GM12873 (cell line): ENCODE data around the gene CORIN.

Experiments used
- TF ChIP-seq, protein P1 (sequence below): IDR thresholded peaks from 2 replicates; pipeline ENCODE4 v1.5.1; 2012; ENCODE audit warnings: low read depth, mild to moderate bottlenecking, moderate library complexity, low read length, control low read depth; ENCODE audit not compliant: insufficient read depth; ENCODE audit errors: missing control alignments

CORIN gene, protein sequence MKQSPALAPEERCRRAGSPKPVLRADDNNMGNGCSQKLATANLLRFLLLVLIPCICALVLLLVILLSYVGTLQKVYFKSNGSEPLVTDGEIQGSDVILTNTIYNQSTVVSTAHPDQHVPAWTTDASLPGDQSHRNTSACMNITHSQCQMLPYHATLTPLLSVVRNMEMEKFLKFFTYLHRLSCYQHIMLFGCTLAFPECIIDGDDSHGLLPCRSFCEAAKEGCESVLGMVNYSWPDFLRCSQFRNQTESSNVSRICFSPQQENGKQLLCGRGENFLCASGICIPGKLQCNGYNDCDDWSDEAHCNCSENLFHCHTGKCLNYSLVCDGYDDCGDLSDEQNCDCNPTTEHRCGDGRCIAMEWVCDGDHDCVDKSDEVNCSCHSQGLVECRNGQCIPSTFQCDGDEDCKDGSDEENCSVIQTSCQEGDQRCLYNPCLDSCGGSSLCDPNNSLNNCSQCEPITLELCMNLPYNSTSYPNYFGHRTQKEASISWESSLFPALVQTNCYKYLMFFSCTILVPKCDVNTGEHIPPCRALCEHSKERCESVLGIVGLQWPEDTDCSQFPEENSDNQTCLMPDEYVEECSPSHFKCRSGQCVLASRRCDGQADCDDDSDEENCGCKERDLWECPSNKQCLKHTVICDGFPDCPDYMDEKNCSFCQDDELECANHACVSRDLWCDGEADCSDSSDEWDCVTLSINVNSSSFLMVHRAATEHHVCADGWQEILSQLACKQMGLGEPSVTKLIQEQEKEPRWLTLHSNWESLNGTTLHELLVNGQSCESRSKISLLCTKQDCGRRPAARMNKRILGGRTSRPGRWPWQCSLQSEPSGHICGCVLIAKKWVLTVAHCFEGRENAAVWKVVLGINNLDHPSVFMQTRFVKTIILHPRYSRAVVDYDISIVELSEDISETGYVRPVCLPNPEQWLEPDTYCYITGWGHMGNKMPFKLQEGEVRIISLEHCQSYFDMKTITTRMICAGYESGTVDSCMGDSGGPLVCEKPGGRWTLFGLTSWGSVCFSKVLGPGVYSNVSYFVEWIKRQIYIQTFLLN

GRCh38 chr4:47837908-47838294 lies at the start of gene CORIN:
TSS of gene CORIN (minus strand) at chr4:47838067. CDS start at chr4:47837949, 118 bp downstream.
- TF ChIP-seq, protein P1, sequence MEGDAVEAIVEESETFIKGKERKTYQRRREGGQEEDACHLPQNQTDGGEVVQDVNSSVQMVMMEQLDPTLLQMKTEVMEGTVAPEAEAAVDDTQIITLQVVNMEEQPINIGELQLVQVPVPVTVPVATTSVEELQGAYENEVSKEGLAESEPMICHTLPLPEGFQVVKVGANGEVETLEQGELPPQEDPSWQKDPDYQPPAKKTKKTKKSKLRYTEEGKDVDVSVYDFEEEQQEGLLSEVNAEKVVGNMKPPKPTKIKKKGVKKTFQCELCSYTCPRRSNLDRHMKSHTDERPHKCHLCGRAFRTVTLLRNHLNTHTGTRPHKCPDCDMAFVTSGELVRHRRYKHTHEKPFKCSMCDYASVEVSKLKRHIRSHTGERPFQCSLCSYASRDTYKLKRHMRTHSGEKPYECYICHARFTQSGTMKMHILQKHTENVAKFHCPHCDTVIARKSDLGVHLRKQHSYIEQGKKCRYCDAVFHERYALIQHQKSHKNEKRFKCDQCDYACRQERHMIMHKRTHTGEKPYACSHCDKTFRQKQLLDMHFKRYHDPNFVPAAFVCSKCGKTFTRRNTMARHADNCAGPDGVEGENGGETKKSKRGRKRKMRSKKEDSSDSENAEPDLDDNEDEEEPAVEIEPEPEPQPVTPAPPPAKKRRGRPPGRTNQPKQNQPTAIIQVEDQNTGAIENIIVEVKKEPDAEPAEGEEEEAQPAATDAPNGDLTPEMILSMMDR, result no peak

DNA sequence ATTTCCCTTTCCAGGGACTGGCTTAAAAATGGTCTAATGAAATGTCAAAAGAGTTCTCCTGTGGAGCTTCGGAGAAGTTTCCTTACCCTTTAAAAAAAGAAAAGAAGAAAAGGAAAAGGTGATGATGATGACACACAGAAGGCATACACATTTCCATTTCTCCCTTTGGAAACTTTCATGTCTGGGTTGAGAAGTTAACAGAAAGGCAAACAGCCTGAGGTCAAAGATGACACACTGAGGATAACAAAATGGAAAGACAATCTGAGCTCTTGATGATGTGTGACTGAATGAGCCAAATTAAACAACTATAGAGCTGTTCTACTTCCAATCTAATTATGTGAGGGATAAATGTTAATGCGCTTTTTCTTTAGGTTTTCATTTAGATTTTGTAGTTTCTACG lies 44.4 kb upstream of the CORIN start:
- TF ChIP-seq, protein P1, result no peak

- TF ChIP-seq, protein P1, result no peak
Measured at GRCh38 chr4:47879458-47879857, 41.6 kb upstream of the CORIN start.

- TF ChIP-seq, protein P1, result no peak
Measured at GRCh38 chr4:47876784-47877546, 39.1 kb upstream of the CORIN start.

DNA sequence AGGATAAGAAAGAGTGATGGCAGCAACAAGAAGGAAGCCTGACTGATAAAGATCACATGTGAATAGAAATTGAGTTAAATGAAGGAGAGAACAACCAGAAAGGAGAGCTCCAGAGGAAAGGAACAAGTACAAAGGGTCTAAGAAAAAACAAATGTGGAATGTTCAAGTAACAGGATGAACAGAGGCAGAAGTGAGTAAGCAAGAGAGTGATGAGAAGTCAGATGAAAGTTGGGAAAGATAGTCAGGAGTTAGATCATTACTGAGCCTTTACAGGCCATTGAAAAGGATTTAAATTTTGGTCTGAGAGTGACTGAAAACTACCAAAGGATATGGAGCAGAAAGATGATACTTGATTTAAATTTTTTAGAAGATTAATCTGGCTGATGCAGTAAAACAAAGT lies 38.4 kb upstream of the CORIN start:
- TF ChIP-seq, protein P1, result no peak

DNA sequence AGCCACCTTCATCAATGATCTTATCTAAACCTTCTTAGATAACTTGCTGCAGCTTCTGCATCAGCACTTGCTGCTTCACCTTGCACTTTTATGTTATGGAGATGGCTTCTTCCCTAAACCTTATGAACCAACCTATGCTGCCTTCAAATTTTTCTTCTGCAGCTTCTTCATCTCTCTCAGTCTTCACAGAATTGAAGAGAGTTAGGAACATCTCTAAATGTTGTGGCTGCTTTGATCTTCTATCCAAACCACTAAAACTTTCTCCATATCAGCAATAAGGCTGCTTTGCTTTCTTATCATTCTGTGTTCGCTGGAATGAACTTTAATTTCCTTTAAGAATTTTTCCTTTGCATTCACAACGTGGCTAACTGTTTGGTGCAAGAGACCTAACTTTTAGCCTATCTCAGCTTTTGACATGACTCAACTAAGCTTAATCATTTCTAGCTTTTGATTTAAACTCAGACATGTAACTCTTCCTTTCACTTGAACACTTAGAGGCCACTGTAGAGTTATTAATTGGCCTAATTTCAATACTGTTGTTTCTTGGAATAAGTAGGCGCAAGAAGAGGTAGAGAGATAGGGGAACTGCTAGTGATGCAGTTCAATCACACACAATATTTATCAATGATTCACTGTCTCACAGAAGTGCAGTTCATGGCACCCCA lies 36.1 kb upstream of the CORIN start:
- TF ChIP-seq, protein P1, result no peak
